HEK293 (cell line): Measurements from ENCODE around the gene PYGM.

Experiments used
- GLIS1 ChIP-seq: fragments of 450-650 bp; formaldehyde crosslinking; IDR thresholded peaks from 2 replicates; pipeline ENCODE4 v1.5.1; 2016; ENCODE audit warnings: missing biosample characterization, missing genetic modification characterization
- MEIS1 ChIP-seq: sonication (generic); formaldehyde crosslinking; IDR thresholded peaks from 2 replicates; pipeline ENCODE4 v1.8.1; 2022; ENCODE audit warnings: missing genetic modification reagents, mild to moderate bottlenecking, borderline replicate concordance
- RBAK ChIP-seq: fragments of 450-650 bp; formaldehyde crosslinking; IDR thresholded peaks from 2 replicates; pipeline ENCODE4 v1.5.1; 2016; ENCODE audit warnings: missing biosample characterization, missing genetic modification characterization
- SP7 ChIP-seq: fragments of 450-650 bp; formaldehyde crosslinking; IDR thresholded peaks from 2 replicates; pipeline ENCODE4 v1.5.1; 2016; ENCODE audit warnings: missing biosample characterization, missing genetic modification characterization
- TRIM28 ChIP-seq: IDR thresholded peaks from 2 replicates; pipeline ENCODE4 v1.6.1; 2011; ENCODE audit warnings: low read length, control low read depth, borderline replicate concordance
- WT1 ChIP-seq: fragments of 450-650 bp; formaldehyde crosslinking; IDR thresholded peaks from 2 replicates; pipeline ENCODE4 v1.5.1; 2016; ENCODE audit warnings: missing biosample characterization, missing genetic modification characterization
- ZBTB10 ChIP-seq: fragments of 450-650 bp; formaldehyde crosslinking; IDR thresholded peaks from 2 replicates; pipeline ENCODE4 v1.5.1; 2016; ENCODE audit warnings: missing biosample characterization, missing genetic modification characterization
- ZBTB8A ChIP-seq: fragments of 450-650 bp; formaldehyde crosslinking; IDR thresholded peaks from 2 replicates; pipeline ENCODE4 v1.5.1; 2016; ENCODE audit warnings: missing biosample characterization, missing genetic modification characterization
- ZNF155 ChIP-seq: fragments of 450-650 bp; formaldehyde crosslinking; IDR thresholded peaks from 2 replicates; pipeline ENCODE4 v1.5.1; 2016; ENCODE audit warnings: missing biosample characterization, missing genetic modification characterization
- ZNF202 ChIP-seq: fragments of 450-650 bp; formaldehyde crosslinking; IDR thresholded peaks from 2 replicates; pipeline ENCODE4 v1.5.1; 2016; ENCODE audit warnings: missing biosample characterization, missing genetic modification characterization, borderline replicate concordance
- ZNF248 ChIP-seq: fragments of 450-650 bp; formaldehyde crosslinking; IDR thresholded peaks from 2 replicates; pipeline ENCODE4 v1.5.1; 2017; ENCODE audit warnings: missing biosample characterization, missing genetic modification characterization
- ZNF26 ChIP-seq: fragments of 450-650 bp; formaldehyde crosslinking; IDR thresholded peaks from 2 replicates; pipeline ENCODE4 v1.5.1; 2016; ENCODE audit warnings: missing biosample characterization, missing genetic modification characterization
- ZNF274 ChIP-seq, 2 experiments: fragments of 200-500 bp in 1 of 2; fragments of 450-650 bp in 1 of 2; sonication (Bioruptor generic) in 1 of 2; formaldehyde crosslinking in 1 of 2; IDR thresholded peaks; 2 replicates each; pipeline versions ENCODE4 v1.5.1 to v1.6.1; 2014 to 2016; ENCODE audit warnings: borderline replicate concordance in 1 of 2, inconsistent platforms in 1 of 2, low read length in 1 of 2, missing biosample characterization in 1 of 2, missing genetic modification characterization in 1 of 2
- ZNF391 ChIP-seq: fragments of 450-650 bp; formaldehyde crosslinking; IDR thresholded peaks from 2 replicates; pipeline ENCODE4 v1.5.1; 2016; ENCODE audit warnings: low read depth, missing biosample characterization, missing genetic modification characterization, borderline replicate concordance
- ZNF426 ChIP-seq: fragments of 450-650 bp; formaldehyde crosslinking; IDR thresholded peaks from 2 replicates; pipeline ENCODE4 v1.5.1; 2017; ENCODE audit warnings: missing biosample characterization, missing genetic modification characterization, mild to moderate bottlenecking, inconsistent platforms, moderate library complexity
- ZNF529 ChIP-seq: fragments of 450-650 bp; formaldehyde crosslinking; IDR thresholded peaks from 2 replicates; pipeline ENCODE4 v1.5.1; 2017; ENCODE audit warnings: missing genetic modification characterization, missing biosample characterization; ENCODE audit not compliant: insufficient replicate concordance
- ZNF561 ChIP-seq: fragments of 450-650 bp; IDR thresholded peaks from 2 replicates; pipeline ENCODE4 v1.5.1; 2018; ENCODE audit warnings: missing biosample characterization, missing genetic modification characterization, borderline replicate concordance
- ZNF623 ChIP-seq: fragments of 450-650 bp; formaldehyde crosslinking; IDR thresholded peaks from 2 replicates; pipeline ENCODE4 v1.5.1; 2016; ENCODE audit warnings: missing biosample characterization, missing genetic modification characterization
- ZNF692 ChIP-seq: fragments of 450-650 bp; formaldehyde crosslinking; IDR thresholded peaks from 2 replicates; pipeline ENCODE4 v1.5.1; 2016; ENCODE audit warnings: missing biosample characterization, missing genetic modification characterization
- TF ChIP-seq, protein P1 (sequence below): fragments of 450-650 bp; formaldehyde crosslinking; IDR thresholded peaks from 2 replicates; pipeline ENCODE4 v1.5.1; 2016; ENCODE audit warnings: missing biosample characterization, missing genetic modification characterization
- TF ChIP-seq, protein P2 (sequence below): fragments of 450-650 bp; formaldehyde crosslinking; IDR thresholded peaks from 2 replicates; pipeline ENCODE4 v1.5.1; 2016; ENCODE audit warnings: missing biosample characterization, missing genetic modification characterization
- TF ChIP-seq, protein P3 (sequence below): fragments of 450-650 bp; formaldehyde crosslinking; IDR thresholded peaks from 2 replicates; pipeline ENCODE4 v1.5.1; 2017; ENCODE audit warnings: missing biosample characterization, missing genetic modification characterization
- TF ChIP-seq, protein P4 (sequence below): fragments of 450-650 bp; formaldehyde crosslinking; IDR thresholded peaks from 2 replicates; pipeline ENCODE4 v1.5.1; 2016; ENCODE audit warnings: missing biosample characterization, missing genetic modification characterization

The PYGM gene

GRCh38 chr11:64723117-64723906, 36.5 kb downstream of the PYGM start, which contains the start of gene NRXN2 (continued):
- TF ChIP-seq, protein P1, sequence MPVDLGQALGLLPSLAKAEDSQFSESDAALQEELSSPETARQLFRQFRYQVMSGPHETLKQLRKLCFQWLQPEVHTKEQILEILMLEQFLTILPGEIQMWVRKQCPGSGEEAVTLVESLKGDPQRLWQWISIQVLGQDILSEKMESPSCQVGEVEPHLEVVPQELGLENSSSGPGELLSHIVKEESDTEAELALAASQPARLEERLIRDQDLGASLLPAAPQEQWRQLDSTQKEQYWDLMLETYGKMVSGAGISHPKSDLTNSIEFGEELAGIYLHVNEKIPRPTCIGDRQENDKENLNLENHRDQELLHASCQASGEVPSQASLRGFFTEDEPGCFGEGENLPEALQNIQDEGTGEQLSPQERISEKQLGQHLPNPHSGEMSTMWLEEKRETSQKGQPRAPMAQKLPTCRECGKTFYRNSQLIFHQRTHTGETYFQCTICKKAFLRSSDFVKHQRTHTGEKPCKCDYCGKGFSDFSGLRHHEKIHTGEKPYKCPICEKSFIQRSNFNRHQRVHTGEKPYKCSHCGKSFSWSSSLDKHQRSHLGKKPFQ (tag by site-specific recombination): no peak
- TF ChIP-seq ZNF274 (IDR thresholded peaks at IDR 0.05; ENCODE audit: low read length): no peak
- no peak for TF ChIP-seq ZNF274 (tag by site-specific recombination; IDR thresholded peaks at IDR 0.05; ENCODE audit: borderline replicate concordance)
- no peak for TF ChIP-seq WT1 (tag by site-specific recombination)
- TF ChIP-seq ZNF26 (tag by site-specific recombination): no peak
- TF ChIP-seq ZNF391 (tag by site-specific recombination): peak; percentile 36; the same call in 1 of the 2 replicates
- no peak for TF ChIP-seq ZNF623 (tag by site-specific recombination)
- no peak for TF ChIP-seq RBAK (tag by site-specific recombination)
- TF ChIP-seq, protein P2, sequence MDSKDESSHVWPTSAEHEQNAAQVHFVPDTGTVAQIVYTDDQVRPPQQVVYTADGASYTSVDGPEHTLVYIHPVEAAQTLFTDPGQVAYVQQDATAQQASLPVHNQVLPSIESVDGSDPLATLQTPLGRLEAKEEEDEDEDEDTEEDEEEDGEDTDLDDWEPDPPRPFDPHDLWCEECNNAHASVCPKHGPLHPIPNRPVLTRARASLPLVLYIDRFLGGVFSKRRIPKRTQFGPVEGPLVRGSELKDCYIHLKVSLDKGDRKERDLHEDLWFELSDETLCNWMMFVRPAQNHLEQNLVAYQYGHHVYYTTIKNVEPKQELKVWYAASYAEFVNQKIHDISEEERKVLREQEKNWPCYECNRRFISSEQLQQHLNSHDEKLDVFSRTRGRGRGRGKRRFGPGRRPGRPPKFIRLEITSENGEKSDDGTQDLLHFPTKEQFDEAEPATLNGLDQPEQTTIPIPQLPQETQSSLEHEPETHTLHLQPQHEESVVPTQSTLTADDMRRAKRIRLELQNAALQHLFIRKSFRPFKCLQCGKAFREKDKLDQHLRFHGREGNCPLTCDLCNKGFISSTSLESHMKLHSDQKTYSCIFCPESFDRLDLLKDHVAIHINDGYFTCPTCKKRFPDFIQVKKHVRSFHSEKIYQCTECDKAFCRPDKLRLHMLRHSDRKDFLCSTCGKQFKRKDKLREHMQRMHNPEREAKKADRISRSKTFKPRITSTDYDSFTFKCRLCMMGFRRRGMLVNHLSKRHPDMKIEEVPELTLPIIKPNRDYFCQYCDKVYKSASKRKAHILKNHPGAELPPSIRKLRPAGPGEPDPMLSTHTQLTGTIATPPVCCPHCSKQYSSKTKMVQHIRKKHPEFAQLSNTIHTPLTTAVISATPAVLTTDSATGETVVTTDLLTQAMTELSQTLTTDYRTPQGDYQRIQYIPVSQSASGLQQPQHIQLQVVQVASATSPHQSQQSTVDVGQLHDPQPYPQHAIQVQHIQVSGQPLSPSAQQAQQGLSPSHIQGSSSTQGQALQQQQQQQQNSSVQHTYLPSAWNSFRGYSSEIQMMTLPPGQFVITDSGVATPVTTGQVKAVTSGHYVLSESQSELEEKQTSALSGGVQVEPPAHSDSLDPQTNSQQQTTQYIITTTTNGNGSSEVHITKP (tag by site-specific recombination): 0 out of 2 replicates have a peak, but pooled peaks have one; percentile 14
- peak; percentile 97 for TF ChIP-seq ZNF692
- peak; percentile 94 for TF ChIP-seq ZBTB10 (tag by site-specific recombination)
- TF ChIP-seq, protein P3, sequence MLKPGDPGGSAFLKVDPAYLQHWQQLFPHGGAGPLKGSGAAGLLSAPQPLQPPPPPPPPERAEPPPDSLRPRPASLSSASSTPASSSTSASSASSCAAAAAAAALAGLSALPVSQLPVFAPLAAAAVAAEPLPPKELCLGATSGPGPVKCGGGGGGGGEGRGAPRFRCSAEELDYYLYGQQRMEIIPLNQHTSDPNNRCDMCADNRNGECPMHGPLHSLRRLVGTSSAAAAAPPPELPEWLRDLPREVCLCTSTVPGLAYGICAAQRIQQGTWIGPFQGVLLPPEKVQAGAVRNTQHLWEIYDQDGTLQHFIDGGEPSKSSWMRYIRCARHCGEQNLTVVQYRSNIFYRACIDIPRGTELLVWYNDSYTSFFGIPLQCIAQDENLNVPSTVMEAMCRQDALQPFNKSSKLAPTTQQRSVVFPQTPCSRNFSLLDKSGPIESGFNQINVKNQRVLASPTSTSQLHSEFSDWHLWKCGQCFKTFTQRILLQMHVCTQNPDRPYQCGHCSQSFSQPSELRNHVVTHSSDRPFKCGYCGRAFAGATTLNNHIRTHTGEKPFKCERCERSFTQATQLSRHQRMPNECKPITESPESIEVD (tag by site-specific recombination): no peak
- TF ChIP-seq SP7 (tag by site-specific recombination): peak; percentile 57
- TF ChIP-seq ZNF561 (tag by site-specific recombination): no peak
- TF ChIP-seq TRIM28: no peak
- no peak for TF ChIP-seq MEIS1 (CRISPR knock-in tag)
- TF ChIP-seq ZNF155 (tag by site-specific recombination): no peak
- TF ChIP-seq, protein P4, sequence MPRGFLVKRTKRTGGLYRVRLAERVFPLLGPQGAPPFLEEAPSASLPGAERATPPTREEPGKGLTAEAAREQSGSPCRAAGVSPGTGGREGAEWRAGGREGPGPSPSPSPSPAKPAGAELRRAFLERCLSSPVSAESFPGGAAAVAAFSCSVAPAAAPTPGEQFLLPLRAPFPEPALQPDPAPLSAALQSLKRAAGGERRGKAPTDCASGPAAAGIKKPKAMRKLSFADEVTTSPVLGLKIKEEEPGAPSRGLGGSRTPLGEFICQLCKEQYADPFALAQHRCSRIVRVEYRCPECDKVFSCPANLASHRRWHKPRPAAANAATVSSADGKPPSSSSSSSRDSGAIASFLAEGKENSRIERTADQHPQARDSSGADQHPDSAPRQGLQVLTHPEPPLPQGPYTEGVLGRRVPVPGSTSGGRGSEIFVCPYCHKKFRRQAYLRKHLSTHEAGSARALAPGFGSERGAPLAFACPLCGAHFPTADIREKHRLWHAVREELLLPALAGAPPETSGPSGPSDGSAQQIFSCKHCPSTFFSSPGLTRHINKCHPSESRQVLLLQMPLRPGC (tag by site-specific recombination): no peak
- TF ChIP-seq ZNF426 (tag by site-specific recombination): no peak
- no peak for TF ChIP-seq ZNF248 (tag by site-specific recombination)
- no peak for TF ChIP-seq ZNF202 (tag by site-specific recombination)
- peak; percentile 56 for TF ChIP-seq ZBTB8A (tag by site-specific recombination)
- peak; percentile 63 for TF ChIP-seq GLIS1 (tag by site-specific recombination)
- TF ChIP-seq ZNF529 (tag by site-specific recombination): no peak
